Measurements from ENCODE around the gene ATP9B. TPM values are rescaled to one million over a fixed set of nuclear protein-coding genes. Genes with fewer than 3 reads are reported as not detected.

Gene ATP9B
- total RNA-seq, 1 experiment from 2014 or later, result 15.6 TPM

DNA sequence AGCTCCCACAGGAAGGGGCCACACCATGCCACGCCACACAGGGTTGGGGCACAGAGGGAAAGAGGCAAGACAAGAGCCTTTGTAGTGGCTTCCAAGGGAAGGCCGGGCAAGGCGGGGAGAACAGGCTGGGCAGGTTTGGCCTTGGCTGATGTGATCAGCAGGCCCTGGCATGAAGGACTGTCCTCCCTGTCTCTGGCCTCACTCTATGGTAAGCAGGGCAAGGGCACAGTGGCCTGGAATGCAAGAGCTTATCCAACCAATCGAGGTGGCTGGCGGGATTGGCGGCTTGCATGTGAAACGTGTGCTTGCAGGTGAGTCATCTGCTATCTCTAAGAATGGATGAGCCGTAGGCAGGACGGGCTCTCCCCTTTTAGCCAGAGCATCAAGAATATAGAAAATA is 6.4 kb upstream of the ATP9B start:
- intact Hi-C loops (cut with micrococcal nuclease), result no loop called here
- CTCF ChIA-PET, result no interaction called here
- H3K9me2 ChIP-seq (replicated peaks; ENCODE audit: low read length), result no peaks in the 10 kb centered on the region

DNA sequence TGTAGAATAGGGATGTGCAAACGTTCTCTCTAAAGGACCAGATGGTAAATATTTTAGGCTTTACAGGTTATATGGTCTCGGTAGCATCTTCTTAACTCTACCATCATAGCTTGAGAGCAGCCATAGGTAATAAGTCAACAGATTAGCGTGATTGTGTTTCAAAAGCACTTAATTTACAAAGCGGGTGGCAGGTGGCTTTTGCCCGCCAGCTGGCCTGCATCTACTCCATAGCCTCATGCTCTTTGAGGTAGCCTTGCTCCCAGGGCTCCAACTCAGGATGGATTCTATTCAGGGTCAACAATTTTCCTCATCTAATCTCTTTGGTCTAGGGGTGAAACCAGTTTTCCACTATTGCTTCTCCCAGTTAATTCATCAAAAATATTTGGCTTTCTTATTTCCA is 5.0 kb upstream of the ATP9B start:
- H2AFZ ChIP-seq (ENCODE audit: low read length), result no peak overlapping the region
- ChIA-PET POLR2A (ENCODE audit: unreplicated experiment) (no interaction called here), CTCF (no interaction called here)
- H3K4me2 ChIP-seq (ENCODE audit: low read length), result no peak overlapping the region
- H4K20me1 ChIP-seq (ENCODE audit: low read length), result no peaks in the 10 kb centered on the region
- H3K4me1 ChIP-seq (ENCODE audit: insufficient read depth, low read length), result no peaks in the 10 kb centered on the region
- no peak overlapping the region for H3K9ac ChIP-seq (ENCODE audit: low read length)
- no peaks in the 10 kb centered on the region for H3K9me3 ChIP-seq (ENCODE audit: low read length)
- no peak for DNase-seq
- H3K27ac ChIP-seq (ENCODE audit: low read length), result no peak overlapping the region
- H3K27me3 ChIP-seq (ENCODE audit: low read length), result 0 out of 2 replicates have a peak, but pooled peaks cover 3% of the 10 kb centered on the region
- TF ChIP-seq EZH2phosphoT487 (IDR thresholded peaks at IDR 0.05; ENCODE audit: borderline replicate concordance, low read length), result no peak
- no peak for TF ChIP-seq EZH2 (IDR thresholded peaks at IDR 0.05; ENCODE audit: low read length, unreplicated experiment)
- no peaks in the 10 kb centered on the region for H3K36me3 ChIP-seq (ENCODE audit: low read depth, low read length)
- H3F3A ChIP-seq (ENCODE audit: low read length, unreplicated experiment), result no peaks in the 10 kb centered on the region
- intact Hi-C loops (cut with micrococcal nuclease), result no loop called here
- no peak for ATAC-seq
- H3K9me2 ChIP-seq (replicated peaks; ENCODE audit: low read length), result no peaks in the 10 kb centered on the region
- no peak overlapping the region for H3K4me3 ChIP-seq (ENCODE audit: low read length)
- H3K79me2 ChIP-seq (ENCODE audit: low read length), result no peaks in the 10 kb centered on the region
- no TSS peak for BruUV-seq (replicated peaks)

More for the DNA sequence above, 6.4 kb upstream of the ATP9B start:
- DNase-seq, result peak; percentile 28
- no peak overlapping the region for H3K4me3 ChIP-seq (ENCODE audit: low read length)
- no peaks in the 10 kb centered on the region for H3K4me1 ChIP-seq (ENCODE audit: insufficient read depth, low read length)
- no peak overlapping the region for H3K27ac ChIP-seq (ENCODE audit: low read length)
- no peaks in the 10 kb centered on the region for H3F3A ChIP-seq (ENCODE audit: low read length, unreplicated experiment)
- peak; percentile 51 for ATAC-seq
- BruUV-seq (replicated peaks), result no TSS peak
- H3K79me2 ChIP-seq (ENCODE audit: low read length), result no peaks in the 10 kb centered on the region
- H3K27me3 ChIP-seq (ENCODE audit: low read length), result 0 out of 2 replicates have a peak, but pooled peaks cover 8% of the 10 kb centered on the region
- TF ChIP-seq EZH2 (IDR thresholded peaks at IDR 0.05; ENCODE audit: low read length, unreplicated experiment), result no peak
- TF ChIP-seq, protein P1, sequence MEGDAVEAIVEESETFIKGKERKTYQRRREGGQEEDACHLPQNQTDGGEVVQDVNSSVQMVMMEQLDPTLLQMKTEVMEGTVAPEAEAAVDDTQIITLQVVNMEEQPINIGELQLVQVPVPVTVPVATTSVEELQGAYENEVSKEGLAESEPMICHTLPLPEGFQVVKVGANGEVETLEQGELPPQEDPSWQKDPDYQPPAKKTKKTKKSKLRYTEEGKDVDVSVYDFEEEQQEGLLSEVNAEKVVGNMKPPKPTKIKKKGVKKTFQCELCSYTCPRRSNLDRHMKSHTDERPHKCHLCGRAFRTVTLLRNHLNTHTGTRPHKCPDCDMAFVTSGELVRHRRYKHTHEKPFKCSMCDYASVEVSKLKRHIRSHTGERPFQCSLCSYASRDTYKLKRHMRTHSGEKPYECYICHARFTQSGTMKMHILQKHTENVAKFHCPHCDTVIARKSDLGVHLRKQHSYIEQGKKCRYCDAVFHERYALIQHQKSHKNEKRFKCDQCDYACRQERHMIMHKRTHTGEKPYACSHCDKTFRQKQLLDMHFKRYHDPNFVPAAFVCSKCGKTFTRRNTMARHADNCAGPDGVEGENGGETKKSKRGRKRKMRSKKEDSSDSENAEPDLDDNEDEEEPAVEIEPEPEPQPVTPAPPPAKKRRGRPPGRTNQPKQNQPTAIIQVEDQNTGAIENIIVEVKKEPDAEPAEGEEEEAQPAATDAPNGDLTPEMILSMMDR (conservative IDR thresholded peaks at IDR 0.05; ENCODE audit: low read depth, low read length), result no peak
- no peak for TF ChIP-seq EZH2phosphoT487 (IDR thresholded peaks at IDR 0.05; ENCODE audit: borderline replicate concordance, low read length)
- no peaks in the 10 kb centered on the region for H3K36me3 ChIP-seq (ENCODE audit: low read depth, low read length)
- H3K4me2 ChIP-seq (ENCODE audit: low read length), result no peak overlapping the region
- H2AFZ ChIP-seq (ENCODE audit: low read length), result no peak overlapping the region
- no peak overlapping the region for H3K9ac ChIP-seq (ENCODE audit: low read length)
- POLR2A ChIA-PET (ENCODE audit: unreplicated experiment), result no interaction called here
- no peaks in the 10 kb centered on the region for H3K9me3 ChIP-seq (ENCODE audit: low read length)
- H4K20me1 ChIP-seq (ENCODE audit: low read length), result no peaks in the 10 kb centered on the region

DNA sequence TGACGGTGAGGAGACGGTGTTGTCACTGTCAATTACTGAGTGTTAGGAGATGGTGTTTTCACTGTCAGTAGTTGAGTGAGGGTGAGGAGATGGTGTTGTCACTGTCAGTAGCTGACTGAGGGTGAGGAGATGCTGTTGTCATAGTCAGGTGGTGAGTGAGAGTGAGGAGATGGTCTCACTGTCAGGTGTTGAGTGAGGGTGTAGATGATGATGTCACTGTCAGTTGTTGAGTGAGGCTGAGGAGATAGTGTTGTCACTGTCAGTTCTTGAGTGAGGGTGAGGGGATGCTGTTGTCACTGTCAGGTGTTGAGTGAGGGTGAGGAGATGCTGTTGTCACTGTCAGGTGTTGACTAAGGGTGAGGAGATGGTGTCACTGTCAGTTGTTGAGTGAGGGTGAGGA is 3.4 kb upstream of the ATP9B start:
- Histone ChIP-seq H4K20me1 (ENCODE audit: low read length) (no peaks in the 10 kb centered on the region), H3K4me3 (ENCODE audit: low read length) (no peak overlapping the region), H3F3A (ENCODE audit: low read length, unreplicated experiment) (no peaks in the 10 kb centered on the region), H3K27ac (ENCODE audit: low read length) (no peak overlapping the region), H2AFZ (ENCODE audit: low read length) (no peak overlapping the region), H3K9me2 (replicated peaks; ENCODE audit: low read length) (no peaks in the 10 kb centered on the region), H3K79me2 (ENCODE audit: low read length) (peaks cover 13% of the 10 kb centered on the region), H3K27me3 (ENCODE audit: low read length) (no peaks in the 10 kb centered on the region), H3K9me3 (ENCODE audit: low read length) (no peaks in the 10 kb centered on the region), H3K4me2 (ENCODE audit: low read length) (no peak overlapping the region), H3K36me3 (ENCODE audit: low read depth, low read length) (no peaks in the 10 kb centered on the region), H3K4me1 (ENCODE audit: insufficient read depth, low read length) (peaks cover 6% of the 10 kb centered on the region), H3K9ac (ENCODE audit: low read length) (no peak overlapping the region)
- POLR2A ChIA-PET (ENCODE audit: unreplicated experiment), result no interaction called here
- intact Hi-C loops (cut with micrococcal nuclease), result no loop called here
- BruUV-seq (replicated peaks), result no TSS peak
- DNase-seq (no peak), ATAC-seq (no peak)
- no peak for TF ChIP-seq EZH2phosphoT487 (IDR thresholded peaks at IDR 0.05; ENCODE audit: borderline replicate concordance, low read length)
- TF ChIP-seq, protein P1 (conservative IDR thresholded peaks at IDR 0.05; ENCODE audit: low read depth, low read length), result no peak
- no peak for TF ChIP-seq EZH2 (IDR thresholded peaks at IDR 0.05; ENCODE audit: low read length, unreplicated experiment)
- CTCF ChIA-PET, result no interaction called here

Measured in PC-3 (cell line).